D721Med (cell line): Measurements from ENCODE around the gene C1orf226.

Experiments used
- DNase-seq: peaks from one replicate; pipeline ENCODE4 v3.0.0; 2011; ENCODE audit warnings: low spot score; ENCODE audit not compliant: insufficient read length
- FAIRE-seq: peaks from 2 replicates; lab custom pipeline; 2011; peaks lifted over from hg19 to GRCh38; lab: Jason Lieb, UNC
- TF ChIP-seq, protein P1 (sequence below): IDR thresholded peaks from 2 replicates; pipeline ENCODE4 v1.5.1; 2012; ENCODE audit warnings: mild to moderate bottlenecking, control low read depth; ENCODE audit not compliant: insufficient read depth; ENCODE audit errors: missing control alignments

The C1orf226 gene

DNA sequence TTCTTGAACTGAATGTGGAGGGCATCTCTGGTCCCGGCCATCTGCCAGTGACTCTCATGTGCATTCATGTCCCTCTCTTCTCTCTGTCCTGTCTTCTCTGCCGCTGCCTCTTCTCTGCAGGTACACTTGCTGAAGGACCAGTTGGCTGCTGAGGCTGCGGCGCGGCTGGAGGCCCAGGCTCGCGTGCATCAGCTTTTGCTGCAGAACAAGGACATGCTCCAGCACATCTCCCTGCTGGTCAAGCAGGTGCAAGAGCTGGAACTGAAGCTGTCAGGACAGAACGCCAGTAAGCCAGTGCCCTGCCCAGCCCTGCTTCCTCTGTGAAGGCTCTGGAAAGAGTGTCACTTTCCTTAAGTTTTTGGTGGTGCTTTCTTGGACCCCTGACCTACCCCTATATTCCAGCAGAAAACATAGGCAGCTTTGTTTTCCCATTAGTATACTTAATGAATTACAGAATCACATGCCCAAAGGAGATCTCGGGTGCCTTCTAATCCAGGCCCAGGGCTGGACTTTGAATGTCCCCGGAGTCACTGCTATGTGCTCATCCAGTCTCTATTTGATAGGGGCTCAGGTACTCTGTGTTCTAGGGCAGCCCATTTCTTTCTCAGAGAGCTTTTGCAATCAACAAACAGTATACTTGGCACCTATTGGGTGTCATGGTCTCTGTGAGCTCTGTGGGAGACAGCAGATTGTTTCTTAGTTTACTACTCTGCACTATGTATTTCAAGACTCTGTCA is 16.1 kb upstream of the C1orf226 start:
- TF ChIP-seq, protein P1, sequence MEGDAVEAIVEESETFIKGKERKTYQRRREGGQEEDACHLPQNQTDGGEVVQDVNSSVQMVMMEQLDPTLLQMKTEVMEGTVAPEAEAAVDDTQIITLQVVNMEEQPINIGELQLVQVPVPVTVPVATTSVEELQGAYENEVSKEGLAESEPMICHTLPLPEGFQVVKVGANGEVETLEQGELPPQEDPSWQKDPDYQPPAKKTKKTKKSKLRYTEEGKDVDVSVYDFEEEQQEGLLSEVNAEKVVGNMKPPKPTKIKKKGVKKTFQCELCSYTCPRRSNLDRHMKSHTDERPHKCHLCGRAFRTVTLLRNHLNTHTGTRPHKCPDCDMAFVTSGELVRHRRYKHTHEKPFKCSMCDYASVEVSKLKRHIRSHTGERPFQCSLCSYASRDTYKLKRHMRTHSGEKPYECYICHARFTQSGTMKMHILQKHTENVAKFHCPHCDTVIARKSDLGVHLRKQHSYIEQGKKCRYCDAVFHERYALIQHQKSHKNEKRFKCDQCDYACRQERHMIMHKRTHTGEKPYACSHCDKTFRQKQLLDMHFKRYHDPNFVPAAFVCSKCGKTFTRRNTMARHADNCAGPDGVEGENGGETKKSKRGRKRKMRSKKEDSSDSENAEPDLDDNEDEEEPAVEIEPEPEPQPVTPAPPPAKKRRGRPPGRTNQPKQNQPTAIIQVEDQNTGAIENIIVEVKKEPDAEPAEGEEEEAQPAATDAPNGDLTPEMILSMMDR, result no peak
- no peak for FAIRE-seq
- DNase-seq, result no peak

DNA sequence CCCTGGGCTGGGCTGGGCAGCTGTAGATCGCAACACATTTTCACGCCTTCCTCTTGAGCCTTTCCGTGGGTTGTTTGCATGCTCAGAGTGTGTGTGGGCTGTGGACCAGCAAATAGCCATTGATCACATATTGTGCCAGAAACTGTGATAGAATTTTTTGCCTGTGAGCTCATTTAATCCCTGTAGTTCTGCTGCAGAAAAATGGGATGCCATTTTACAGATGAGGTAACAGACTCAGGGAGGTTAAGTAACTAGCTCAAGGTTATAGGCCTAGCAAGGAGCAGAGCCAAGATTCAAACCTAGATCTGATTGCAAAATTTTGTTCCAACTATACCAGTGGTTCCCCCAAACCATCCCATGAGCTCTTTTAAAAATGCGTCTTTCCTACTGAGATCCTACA is 15.4 kb upstream of the C1orf226 start:
- FAIRE-seq, result no peak
- TF ChIP-seq, protein P1, result no peak
- no peak for DNase-seq

DNA sequence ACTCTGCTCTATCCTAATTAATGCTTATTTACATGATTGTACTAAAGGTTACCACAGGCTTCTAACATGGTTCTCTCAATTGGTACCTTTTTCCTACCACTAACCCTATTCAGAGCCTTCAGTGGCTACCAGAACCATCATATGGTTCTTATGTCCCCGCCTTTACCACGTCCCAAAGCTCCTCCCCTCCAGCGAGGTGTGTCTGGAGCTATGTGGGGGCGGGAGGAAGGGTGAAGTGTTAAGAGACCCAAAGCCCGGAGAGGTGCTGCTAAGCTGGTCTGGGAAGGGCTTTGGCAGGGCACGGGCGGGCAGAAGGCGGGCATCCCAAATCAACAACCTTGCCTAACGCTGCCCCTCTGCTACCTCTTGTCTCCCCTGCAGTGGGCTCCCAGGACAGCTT is 14.9 kb upstream of the C1orf226 start:
- FAIRE-seq (no peak), DNase-seq (no peak)
- TF ChIP-seq, protein P1, result no peak

DNA sequence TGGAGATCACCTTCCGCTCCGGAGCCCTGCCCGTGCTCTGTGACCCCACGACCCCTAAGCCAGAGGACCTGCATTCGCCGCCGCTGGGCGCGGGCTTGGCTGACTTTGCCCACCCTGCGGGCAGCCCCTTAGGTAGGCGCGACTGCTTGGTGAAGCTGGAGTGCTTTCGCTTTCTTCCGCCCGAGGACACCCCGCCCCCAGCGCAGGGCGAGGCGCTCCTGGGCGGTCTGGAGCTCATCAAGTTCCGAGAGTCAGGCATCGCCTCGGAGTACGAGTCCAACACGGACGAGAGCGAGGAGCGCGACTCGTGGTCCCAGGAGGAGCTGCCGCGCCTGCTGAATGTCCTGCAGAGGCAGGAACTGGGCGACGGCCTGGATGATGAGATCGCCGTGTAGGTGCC is 14.5 kb upstream of the C1orf226 start:
- TF ChIP-seq, protein P1, result no peak
- no peak for DNase-seq
- no peak for FAIRE-seq

DNA sequence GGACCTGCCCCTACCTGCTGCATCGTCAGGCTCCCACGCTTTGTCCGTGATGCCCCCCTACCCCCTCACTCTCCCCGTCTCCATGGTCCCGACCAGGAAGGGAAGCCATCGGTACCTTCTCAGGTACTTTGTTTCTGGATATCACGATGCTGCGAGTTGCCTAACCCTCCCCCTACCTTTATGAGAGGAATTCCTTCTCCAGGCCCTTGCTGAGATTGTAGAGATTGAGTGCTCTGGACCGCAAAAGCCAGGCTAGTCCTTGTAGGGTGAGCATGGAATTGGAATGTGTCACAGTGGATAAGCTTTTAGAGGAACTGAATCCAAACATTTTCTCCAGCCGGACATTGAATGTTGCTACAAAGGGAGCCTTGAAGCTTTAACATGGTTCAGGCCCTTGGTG is 13.8 kb upstream of the C1orf226 start:
- no peak for FAIRE-seq
- TF ChIP-seq, protein P1, result no peak
- DNase-seq, result no peak

DNA sequence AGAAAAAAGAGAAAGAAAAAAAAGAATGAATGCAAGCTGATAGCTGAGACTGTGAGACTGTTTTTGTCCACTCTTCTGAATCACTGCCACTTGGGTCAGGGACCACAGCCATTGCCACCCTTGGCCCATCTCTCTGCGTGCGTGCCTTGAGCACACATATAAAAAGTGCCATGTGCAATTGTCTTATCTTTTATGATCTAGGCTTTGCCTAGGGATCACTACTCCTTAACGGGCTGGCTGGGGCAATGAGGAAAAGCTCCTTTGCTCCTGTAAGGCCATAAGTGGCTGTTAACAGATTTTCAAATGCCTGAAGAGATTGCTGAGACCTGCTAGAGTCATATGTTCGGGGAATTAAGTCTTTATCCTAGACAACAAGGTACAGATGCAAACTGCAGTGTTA is 13.1 kb upstream of the C1orf226 start:
- FAIRE-seq (peak; percentile 98), DNase-seq (peak; percentile 88)
- TF ChIP-seq, protein P1, result no peak

DNA sequence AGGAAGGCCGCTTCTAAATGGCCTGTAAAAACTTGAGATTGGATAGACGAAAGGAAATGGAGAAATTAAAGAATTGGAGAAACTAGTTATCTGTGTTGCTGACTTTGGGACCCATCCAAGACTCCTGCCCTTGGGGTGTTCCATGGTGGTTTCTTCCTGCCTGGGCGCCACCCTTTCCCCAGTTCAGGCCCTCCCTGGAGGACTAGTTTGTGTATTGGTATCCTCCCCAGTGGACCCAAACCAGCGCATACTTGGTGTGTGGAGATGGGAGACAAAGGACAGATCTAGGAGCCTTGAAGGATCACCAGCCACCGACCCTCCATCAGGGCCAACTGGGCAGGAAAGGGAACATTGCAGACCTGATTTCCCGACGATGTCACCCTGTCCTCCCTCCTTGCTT is 12.0 kb upstream of the C1orf226 start:
- FAIRE-seq (no peak), DNase-seq (no peak)
- TF ChIP-seq, protein P1, result no peak
